DOHH2 (cell line): ENCODE results near the gene CLDN18.

Source experiments
- H3F3A ChIP-seq: fragments of 200-600 bp; sonication (generic), shearing (Covaris generic); 2 replicates; pipeline ENCODE4 v1.6.0; 2016; ENCODE audit warnings: antibody characterized with exemption, mild to moderate bottlenecking; ENCODE audit not compliant: control insufficient read depth, insufficient read depth
- H3K27ac ChIP-seq: fragments of 200-600 bp; sonication (generic); 2 replicates; pipeline ENCODE4 v1.5.1; 2014; ENCODE audit warnings: low read depth, mild to moderate bottlenecking, low read length, moderate library complexity
- H3K27me3 ChIP-seq: fragments of 200-600 bp; sonication (generic); 2 replicates; pipeline ENCODE4 v1.6.1; 2014; ENCODE audit warnings: mild to moderate bottlenecking, low read length, mixed read lengths; ENCODE audit not compliant: control insufficient read depth
- H3K36me3 ChIP-seq: fragments of 200-600 bp; sonication (generic); 2 replicates; pipeline ENCODE4 v1.6.1; 2014; ENCODE audit warnings: mild to moderate bottlenecking, low read length, moderate library complexity, mixed read lengths; ENCODE audit not compliant: control insufficient read depth
- H3K4me1 ChIP-seq: fragments of 200-600 bp; sonication (generic); 2 replicates; pipeline ENCODE4 v1.6.1; 2014; ENCODE audit warnings: mild to moderate bottlenecking, low read length, mixed read lengths; ENCODE audit not compliant: control insufficient read depth
- H3K4me2 ChIP-seq: fragments of 200-600 bp; sonication (generic); 2 replicates; pipeline ENCODE4 v1.6.0; 2014; ENCODE audit warnings: mild to moderate bottlenecking, low read length, moderate library complexity
- H3K4me3 ChIP-seq: fragments of 200-600 bp; sonication (generic); 2 replicates; pipeline ENCODE4 v1.5.1; 2014; ENCODE audit warnings: mild to moderate bottlenecking, low read length, mixed read lengths
- H3K79me2 ChIP-seq: fragments of 200-600 bp; sonication (generic); 2 replicates; pipeline ENCODE4 v1.6.1; 2014; ENCODE audit warnings: mild to moderate bottlenecking, low read length, mixed read lengths; ENCODE audit not compliant: control insufficient read depth
- H3K9me2 ChIP-seq: fragments of 200-600 bp; sonication (generic); replicated peaks from 2 replicates; pipeline ENCODE4 v1.6.1; 2014; ENCODE audit warnings: mild to moderate bottlenecking, low read length, mixed read lengths; ENCODE audit not compliant: control insufficient read depth
- H3K9me3 ChIP-seq: fragments of 200-600 bp; sonication (generic); 2 replicates; pipeline ENCODE4 v1.6.1; 2014; ENCODE audit warnings: antibody characterized with exemption, low read length, mixed read lengths; ENCODE audit not compliant: control insufficient read depth, insufficient read depth
- H4K20me1 ChIP-seq: fragments of 200-600 bp; sonication (generic); 2 replicates; pipeline ENCODE4 v1.6.0; 2014; ENCODE audit warnings: low read depth, mild to moderate bottlenecking, antibody characterized with exemption, low read length, moderate library complexity; ENCODE audit not compliant: control insufficient read depth, insufficient read depth
- CTCF ChIP-seq: fragments of 200-600 bp; sonication (generic); IDR thresholded peaks from one replicate; pipeline ENCODE4 v1.5.1; 2014; ENCODE audit warnings: antibody characterized with exemption, mild to moderate bottlenecking, low read depth, low read length; ENCODE audit not compliant: poor library complexity, severe bottlenecking
- EZH2phosphoT487 ChIP-seq: fragments of 200-600 bp; sonication (generic); IDR thresholded peaks from 2 replicates; pipeline ENCODE4 v1.6.1; 2017; ENCODE audit warnings: borderline replicate concordance, mild to moderate bottlenecking, antibody characterized with exemption, low read length, moderate library complexity, mixed read lengths

CLDN18 gene

GRCh38 chr3:138081371-138082084 lies 71.6 kb downstream of the CLDN18 start:
- peaks cover 14% of the 10 kb centered on the region for H3K27me3 ChIP-seq
- no peaks in the 10 kb centered on the region for H3K4me1 ChIP-seq
- H3K4me3 ChIP-seq, result no peak overlapping the region
- TF ChIP-seq CTCF, result no peak
- TF ChIP-seq EZH2phosphoT487, result no peak
- no peaks in the 10 kb centered on the region for H3K79me2 ChIP-seq
- H3K27ac ChIP-seq, result no peak overlapping the region
- H4K20me1 ChIP-seq, result no peaks in the 10 kb centered on the region
- no peaks in the 10 kb centered on the region for H3K9me2 ChIP-seq
- H3F3A ChIP-seq, result no peaks in the 10 kb centered on the region
- H3K9me3 ChIP-seq, result no peaks in the 10 kb centered on the region
- no peaks in the 10 kb centered on the region for H3K36me3 ChIP-seq
- no peak overlapping the region for H3K4me2 ChIP-seq

GRCh38 chr3:138082085-138082991 lies 72.4 kb downstream of the CLDN18 start:
- H3K9me2 ChIP-seq, result no peaks in the 10 kb centered on the region
- no peaks in the 10 kb centered on the region for H4K20me1 ChIP-seq
- no peak overlapping the region for H3K4me2 ChIP-seq
- no peak overlapping the region for H3K27ac ChIP-seq
- no peaks in the 10 kb centered on the region for H3F3A ChIP-seq
- TF ChIP-seq CTCF (no peak), EZH2phosphoT487 (no peak)
- no peaks in the 10 kb centered on the region for H3K4me1 ChIP-seq
- peaks cover 14% of the 10 kb centered on the region for H3K27me3 ChIP-seq
- no peaks in the 10 kb centered on the region for H3K79me2 ChIP-seq
- no peaks in the 10 kb centered on the region for H3K9me3 ChIP-seq
- H3K36me3 ChIP-seq, result no peaks in the 10 kb centered on the region
- H3K4me3 ChIP-seq, result no peak overlapping the region

DNA sequence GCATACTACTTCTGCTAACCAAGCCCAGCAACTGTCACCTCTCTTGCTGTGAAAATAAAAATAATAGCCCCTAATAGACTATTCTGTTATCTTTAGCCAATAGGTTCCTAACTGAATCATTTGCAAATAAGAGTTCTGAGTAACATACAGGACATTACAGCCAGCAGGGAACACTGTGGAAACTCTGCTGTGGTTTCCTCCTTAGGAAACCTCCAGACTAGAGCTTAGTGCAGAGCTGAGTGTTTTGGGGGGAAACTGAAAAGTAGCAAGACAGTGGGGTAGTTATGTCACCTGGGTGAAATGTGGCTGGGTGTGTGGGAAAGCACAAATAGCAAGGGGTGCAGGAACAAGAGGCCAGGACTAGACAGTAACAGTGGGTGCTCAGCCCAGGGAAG lies 73.0 kb downstream of the CLDN18 start:
- Histone ChIP-seq H3K27ac (no peak overlapping the region), H3K4me2 (no peak overlapping the region), H3K4me3 (no peak overlapping the region), H3K79me2 (no peaks in the 10 kb centered on the region), H3K36me3 (no peaks in the 10 kb centered on the region), H3K4me1 (no peaks in the 10 kb centered on the region), H4K20me1 (no peaks in the 10 kb centered on the region), H3F3A (no peaks in the 10 kb centered on the region), H3K9me2 (no peaks in the 10 kb centered on the region), H3K27me3 (peaks cover 16% of the 10 kb centered on the region), H3K9me3 (no peaks in the 10 kb centered on the region)
- no peak for TF ChIP-seq CTCF
- TF ChIP-seq EZH2phosphoT487, result no peak
